Stimulated activated CD4-positive, alpha-beta T cell treated with anti-CD3 and anti-CD28 coated beads, TNF-alpha, amount 100 ng/mL, for 24 hours (primary cell): ENCODE measurements around the gene VARS2.
"Not testable (repeated sequence)": the region's sequence is repeated elsewhere in the genome, so short reads cannot be mapped to it uniquely, and the experiment has no call there.

Experiments
- DNase-seq, 3 experiments: peaks; one replicate each; pipeline ENCODE4 v3.0.0-alpha.2; 2020; ENCODE audit warnings: low read depth in 3 of 3

The VARS2 gene

GRCh38 chr6:30914076-30914853 lies at the start of gene VARS2:
Gene VARS2 (plus strand): TSS chr6:30914238. CDS start chr6:30914837, 599 bp downstream.
- peak; percentile 77 to 86 (median 81) for DNase-seq

DNA sequence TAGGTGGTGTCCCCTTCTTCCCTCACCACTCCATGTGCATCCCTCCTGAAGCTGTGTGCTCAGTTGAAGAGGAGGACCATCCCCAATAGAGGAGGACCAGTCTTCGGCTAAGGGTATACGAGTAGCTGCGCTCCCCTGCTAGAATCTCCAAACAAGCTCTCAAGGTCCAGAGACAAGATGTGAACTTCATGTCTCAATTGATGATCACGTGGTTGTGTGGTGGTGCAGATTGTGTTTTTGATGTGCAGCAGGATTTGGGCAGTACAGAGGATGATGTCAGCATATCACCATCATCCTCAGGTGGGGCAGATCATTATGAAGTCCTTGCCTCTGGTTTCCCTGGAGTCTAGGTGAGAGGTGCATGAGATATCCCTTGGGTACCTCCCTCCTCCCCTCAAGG lies 49.7 kb upstream of the VARS2 start:
- no peak for DNase-seq

- not testable (repeated sequence) for DNase-seq
Observed at GRCh38 chr6:30869241-30869749, 44.7 kb upstream of the VARS2 start.

GRCh38 chr6:30870546-30870945 lies 43.5 kb upstream of the VARS2 start:
- DNase-seq: no peak

DNA sequence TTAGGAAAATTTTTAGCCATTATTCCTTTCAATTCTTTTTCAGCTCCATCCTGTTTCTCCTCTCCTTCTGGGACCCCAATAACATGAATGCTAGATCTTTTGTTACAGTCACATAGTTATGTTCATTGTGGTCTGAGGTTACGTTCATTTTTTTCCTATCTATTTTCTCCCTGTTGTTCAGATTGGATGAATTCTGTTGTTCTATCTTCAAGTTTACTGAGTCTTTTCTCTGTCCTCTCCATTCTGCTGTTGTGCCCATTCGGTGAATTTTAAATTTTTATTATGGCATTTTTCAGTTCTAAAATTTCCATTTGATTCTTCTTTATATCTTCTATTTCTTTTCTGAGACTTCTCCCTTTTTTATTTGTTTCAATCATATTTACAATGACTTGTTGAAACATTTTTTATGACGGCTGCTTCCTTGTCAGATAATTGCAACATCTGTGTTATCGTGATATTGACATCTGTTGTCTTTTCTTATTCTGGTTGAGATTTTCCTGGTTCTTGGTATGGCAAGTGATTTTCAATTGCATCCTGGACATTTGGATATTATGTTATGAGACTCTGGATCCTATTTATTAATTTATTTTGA lies 42.4 kb upstream of the VARS2 start:
- no peak for DNase-seq

DNA sequence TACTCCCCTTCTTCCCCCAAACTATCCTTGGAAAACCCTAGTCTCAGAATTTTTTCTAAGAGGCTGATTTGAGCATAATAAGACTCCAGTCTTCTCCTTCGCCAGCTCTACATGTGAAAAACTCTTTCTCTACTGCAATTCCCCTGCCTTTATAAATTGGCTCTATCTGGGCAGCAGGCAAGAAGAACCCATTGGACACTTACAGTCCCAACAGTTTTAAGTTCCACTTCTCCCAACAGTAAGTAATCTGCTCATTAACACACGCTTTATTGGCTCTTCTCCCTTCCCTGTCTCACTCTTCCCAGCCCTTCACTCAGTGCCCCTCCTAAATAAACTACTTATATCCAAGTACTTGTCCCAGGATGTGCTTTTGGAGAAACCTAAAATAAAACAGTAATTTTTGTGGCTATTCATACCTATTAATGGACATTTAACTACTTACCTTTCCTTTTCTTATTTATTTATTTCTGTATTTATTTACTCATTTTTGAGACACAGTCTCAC lies 40.8 kb upstream of the VARS2 start:
- no peak for DNase-seq

DNA sequence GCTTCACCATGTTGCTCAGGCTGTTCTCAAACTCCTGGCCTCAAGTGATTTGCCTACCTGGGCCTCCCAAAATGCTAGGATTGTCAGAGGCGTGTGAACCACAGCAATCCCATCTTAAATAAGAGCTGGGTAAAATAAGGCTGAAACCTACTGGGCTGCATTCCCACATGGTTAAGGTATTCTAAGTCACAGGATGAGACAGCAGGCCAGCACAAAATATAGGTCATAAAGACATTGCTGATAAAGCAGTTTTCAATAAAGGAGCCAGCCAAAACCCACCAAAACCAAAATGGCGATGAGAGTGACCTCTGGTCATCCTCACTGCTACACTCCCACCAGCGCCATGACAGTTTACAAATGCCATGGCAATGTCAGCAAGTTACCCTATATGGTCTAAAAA lies 40.2 kb upstream of the VARS2 start:
- not testable (repeated sequence) for DNase-seq

- no peak for DNase-seq
Observed at GRCh38 chr6:30875244-30876038, 38.6 kb upstream of the VARS2 start.

- peak in 1 of 3 experiments; percentile 15 for DNase-seq
Observed at GRCh38 chr6:30876039-30876730, 37.9 kb upstream of the VARS2 start.

DNA sequence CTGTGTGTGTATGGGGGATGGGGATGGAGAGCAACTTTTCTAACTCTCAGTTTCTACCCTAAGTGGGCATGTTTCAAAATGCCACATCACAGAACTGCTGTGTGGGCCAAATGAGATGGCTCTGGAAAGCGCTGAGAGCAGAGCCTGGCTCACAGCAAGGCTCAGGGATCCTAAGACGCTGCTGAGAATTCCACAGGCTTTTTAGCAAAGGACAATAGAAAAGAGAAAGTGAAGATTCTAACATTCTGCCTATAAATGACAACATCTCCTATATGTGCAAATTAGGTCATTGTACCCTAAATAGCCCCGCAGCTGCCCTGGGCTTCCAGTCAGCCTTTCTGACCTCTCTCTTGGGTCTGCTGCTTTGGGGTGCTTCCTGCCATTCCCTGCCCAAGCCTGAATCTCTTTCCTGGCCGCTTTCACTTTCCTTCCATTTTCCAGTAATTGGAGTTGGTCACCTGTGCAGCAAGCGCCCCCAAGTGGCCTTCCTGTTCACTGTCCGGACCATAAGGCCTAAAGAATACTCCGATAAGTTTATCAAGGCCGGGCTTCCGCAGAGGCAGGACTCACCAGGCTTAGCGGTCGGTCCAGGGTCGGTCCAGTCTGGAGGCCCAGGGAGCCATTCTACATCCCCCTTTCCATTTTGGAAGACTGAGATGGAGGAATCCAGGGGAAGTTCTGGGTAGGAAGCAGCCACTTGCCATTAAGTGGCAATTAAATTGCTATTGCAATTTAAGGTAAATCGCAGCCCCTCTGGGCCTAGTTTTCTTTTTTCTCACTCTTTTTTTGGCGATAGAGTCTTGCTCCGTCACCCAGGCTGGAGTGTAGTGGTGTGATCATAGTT lies 36.4 kb upstream of the VARS2 start:
- peak; percentile 54 to 74 (median 55) for DNase-seq

DNA sequence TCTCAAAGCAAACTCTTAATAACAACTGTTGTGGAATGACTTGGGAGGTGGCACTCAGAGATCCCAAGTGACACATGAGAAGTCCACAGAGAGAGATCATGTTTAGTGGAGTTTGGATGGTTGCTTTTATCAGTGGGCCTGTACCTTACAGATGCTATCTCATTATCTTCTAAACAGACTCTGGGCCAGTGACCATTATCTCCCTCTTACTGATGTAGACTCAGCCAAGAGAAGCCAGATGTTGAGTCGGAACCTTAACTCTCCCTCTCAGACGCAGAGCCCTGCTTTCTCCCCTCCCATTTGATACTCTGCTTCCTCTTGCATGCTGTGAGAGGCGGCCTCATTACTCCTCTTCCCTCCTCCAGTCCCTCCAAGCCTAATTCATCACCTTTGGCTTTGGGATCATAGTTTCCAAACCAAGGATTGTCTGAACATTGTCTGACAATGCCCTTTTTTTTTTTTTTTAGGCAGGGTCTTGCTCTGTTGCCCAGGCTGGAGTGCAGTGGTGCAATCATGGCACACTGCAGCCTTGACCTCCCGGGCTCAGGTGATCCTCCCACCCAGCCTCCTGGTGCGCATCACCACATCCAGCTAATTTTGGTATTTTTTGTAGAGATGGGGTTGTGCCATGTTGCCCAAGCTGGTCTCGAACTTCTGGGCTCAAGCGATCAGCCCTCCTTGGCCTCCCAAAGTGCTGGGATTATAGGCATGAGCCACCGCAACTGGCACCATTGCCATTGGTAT lies 34.2 kb upstream of the VARS2 start:
- DNase-seq: no peak

- no peak for DNase-seq
Observed at GRCh38 chr6:30880698-30881252, 33.3 kb upstream of the VARS2 start.

DNA sequence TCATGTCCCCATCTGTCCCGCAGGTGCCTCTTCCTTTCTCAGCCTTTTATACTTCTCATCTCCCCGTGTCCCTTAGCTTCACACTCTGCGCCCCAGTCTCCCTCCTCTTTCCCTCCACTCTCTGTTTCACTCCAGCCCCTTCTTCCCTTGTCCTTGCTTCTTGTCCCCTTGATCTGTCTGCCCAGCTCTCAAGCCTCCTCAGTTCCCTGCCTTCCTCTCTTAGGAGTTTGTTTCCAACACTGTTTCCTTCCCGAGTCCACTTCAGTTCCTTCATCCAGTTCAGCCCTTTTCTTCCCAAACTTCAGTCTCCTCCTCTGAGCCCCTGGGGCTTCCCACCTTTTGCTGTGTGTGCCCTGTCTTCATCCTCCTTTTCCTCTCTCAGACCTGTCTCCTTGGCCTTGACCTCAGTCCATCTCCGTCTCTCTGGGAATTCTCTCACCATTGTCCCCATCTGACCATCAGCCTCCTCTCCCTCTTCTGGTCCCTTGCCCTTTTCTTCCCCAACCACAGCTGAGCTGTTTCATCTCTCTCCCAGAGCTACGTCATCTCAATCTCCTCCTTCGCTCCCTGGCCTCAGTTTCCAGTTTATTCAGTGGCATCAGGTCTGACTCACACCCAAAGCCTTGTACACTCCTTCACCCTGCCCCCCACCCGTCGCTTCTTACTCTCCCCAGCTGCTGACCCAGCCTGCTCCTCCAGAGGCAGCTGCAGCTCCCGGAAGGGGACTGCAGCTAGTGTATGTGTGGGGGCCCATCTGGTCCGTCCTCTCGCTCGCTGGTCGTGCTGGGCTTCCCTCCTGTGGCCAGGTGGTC lies 32.4 kb upstream of the VARS2 start:
- DNase-seq: no peak

DNA sequence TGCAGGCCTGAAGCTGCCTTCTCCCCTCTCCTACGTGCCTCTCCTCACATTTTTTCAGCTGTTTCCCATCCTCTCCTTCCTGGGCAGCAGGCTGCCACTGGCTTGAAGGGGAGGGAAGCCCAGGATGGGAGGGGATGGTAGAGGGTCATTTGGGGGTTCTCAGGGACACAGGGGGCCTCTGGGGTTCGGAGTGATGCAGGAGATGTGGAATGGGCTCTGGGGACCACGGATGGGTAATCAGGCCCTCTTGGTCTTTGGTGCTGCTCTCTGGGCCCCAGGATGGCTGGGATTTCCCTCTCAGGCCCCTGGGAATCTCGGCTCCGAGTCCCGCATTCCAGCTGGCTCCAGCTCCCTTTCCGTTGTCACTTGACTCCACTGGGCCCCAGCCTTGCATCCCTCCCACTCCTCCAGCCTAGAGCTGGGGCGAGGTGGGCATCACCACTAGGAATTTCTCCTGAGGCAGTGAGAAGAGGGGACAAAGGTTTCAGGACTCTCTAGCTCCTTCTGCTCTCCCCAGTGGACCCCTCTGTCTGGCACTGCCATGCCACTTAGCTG lies 31.8 kb upstream of the VARS2 start:
- DNase-seq: no peak

DNA sequence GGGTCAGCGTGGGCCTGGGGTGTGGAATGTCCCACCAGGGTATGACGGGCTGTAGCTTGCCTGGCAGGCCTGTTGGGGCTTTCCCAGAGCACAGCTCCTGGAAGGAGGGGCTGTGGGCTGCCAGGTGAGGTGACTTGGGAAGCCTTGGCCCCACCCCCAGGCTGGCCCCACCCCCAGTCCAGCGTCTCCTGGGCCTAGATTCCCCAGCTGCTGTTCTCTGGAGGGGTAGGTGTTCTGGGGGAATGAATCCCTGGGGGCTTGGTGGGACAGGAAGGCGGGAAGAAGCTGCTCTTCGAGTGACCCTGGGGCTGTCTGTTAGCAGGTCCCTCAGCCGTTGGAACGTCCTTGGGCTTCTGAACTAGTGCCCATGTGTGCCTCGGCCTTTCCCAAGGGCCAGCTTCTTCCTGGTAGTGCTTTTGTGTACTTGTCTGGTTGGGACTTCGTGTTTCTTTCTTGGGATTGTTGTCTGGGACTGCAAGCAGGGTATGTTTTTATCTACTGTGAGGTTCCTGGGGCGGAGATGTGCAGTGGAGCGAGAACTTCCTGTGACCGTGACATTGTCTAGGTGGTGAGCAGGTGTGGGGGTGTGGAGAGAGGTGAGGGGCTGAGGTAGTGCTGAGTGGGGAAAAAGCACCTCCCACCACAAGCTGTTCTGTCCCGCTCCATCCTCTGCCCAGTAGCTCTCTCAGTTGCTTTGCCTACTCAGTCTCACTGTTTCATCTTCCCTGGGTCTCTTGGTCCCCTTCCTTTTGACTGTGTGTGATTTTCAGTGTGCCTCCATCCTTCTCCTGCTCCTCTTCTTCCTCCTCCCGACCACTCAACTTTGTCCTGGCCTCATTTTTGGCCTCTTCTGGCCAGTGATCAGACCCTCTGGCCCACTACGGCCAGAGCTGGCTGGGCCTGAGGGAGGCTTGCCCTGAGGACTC lies 31.0 kb upstream of the VARS2 start:
- peak in 1 of 3 experiments; percentile 25 for DNase-seq

DNA sequence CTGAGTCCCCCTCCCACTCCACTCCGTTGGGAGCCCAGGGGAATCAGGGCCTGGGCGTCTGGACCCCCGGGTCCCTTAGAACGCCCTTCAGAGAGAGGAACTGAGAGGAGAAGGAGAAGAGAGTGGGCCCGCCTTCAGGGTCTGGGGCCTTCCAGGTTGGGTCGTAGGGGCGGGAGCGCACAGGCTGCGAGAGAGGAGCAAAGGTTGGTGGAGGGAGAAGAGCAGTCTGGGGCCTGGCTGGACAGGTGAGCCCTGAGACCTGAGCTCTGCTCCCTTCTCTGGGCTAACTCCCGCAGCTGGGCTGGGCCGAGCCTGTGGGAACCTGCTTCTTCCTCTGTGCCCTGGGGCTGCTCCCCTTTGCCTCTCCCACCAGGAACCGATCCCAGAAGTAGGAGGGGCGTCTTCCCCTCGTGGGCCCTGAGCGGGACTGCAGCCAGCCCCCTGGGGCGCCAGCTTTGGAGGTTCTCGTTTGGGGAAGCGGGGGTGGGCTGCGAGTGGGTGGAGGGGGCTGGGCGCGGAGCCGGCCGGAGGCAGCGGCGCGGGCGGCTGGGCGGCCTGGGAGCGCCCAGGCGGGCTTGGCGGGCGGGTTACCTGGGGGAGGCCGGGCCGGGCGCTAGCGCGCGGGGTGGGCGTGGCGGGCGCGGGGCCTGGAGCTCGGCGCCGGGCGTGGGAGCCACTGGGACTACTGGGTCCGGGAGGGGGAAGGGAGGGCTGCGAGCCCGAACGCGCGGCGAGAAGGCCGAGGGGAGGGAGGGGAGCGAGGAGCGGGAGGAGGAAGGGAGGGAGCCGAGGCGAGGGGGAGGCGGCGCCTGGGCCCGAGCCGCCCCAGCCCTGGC lies 30.1 kb upstream of the VARS2 start, which contains the start of gene DDR1:
Gene DDR1, plus strand, starts transcription at position 835 of the 836 bp plus-strand sequence. CDS start 4,211 bp downstream, outside the sequence.
- DNase-seq: peak in 1 of 3 experiments; percentile 59
